CD4-positive, alpha-beta T cell treated with Interleukin-4 for 4 hours (primary cell): ENCODE data around the gene NUP214.
"Not testable (repeated sequence)": the region's sequence is repeated elsewhere in the genome, so short reads cannot be mapped to it uniquely, and the experiment has no call there.

Experiments used
- DNase-seq: peaks from one replicate; pipeline ENCODE4 v3.0.0-alpha.2; 2020

NUP214 gene

DNA sequence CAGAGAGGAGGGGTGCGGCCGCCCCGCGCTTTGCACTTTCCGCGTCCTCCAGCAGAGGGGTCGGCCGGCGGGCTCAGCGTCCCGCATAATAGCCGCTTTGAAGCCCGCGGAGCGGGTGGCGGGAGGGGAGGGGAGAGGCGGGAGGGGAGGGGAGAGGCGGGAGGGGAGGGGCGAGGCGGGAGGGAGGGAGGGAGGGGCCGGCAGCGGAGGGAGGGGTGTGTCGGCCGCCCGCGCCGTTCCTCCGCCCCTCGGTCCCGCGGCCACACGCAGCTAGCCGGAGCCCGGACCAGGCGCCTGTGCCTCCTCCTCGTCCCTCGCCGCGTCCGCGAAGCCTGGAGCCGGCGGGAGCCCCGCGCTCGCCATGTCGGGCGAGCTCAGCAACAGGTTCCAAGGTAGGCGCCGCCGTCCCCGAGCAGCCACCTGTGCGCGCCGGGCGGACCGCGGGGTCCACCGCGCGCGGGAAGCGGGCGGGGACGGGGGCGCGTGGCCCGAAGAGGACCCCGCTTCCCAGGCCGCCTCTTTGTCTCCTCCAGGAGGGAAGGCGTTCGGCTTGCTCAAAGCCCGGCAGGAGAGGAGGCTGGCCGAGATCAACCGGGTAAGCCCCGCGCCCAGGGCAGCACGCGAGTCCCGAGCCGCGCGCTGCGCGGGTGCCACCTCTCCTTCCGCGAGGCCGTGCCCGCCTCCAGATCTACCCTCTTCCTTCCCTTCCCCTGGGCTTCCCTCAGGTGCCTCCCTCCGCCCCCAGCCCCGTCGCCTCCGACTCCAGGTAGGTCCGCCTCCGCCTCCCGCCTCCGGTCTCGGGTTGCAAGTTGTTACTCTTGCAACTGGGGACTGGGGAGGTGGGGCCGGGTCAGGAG, 28.9 kb upstream of the NUP214 start, which contains the start of gene AIF1L:
AIF1L (plus strand) TSS at position 263 of the 857 bp plus-strand sequence; CDS start at position 362, 99 bp downstream.
- DNase-seq, result no peak

DNA sequence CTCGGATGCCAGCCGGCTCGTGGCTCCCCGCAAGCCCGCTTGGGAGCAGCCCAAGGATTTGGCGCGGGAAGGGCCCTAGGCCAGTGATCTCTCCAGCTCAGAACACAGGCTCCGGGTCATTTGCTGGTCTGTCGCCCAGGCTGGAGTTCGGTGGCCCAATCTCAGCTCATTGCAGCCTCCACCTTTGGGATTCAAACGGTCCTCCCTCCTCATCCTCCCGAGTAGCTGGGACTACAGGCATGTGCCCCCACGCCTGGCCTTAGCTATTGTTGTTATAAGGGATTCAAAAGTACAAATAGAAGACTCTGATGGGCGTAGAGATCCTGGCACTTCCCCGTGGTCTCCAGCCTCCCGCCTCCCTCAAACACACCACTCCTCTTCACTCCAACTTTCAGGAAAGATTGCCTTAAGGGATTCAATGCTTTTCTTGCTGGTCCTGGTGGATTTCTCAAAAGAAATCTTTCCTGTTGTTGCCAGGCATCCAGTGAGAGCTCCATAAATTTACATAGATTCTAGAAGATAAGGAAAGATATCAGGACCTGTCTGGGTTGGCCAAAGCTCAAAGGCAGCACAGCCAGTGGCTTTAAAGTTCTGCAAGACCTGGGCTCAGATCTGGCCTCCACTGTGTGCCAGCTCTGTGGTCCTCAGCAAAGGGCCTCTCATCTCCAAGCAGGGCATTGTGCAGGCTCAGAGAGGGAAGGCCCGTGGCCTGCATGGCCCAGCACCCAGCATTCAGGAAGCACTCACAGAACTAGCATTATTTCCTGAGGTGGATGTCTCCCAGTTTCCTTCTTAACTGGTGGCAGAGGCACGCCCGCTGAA, 28.0 kb upstream of the NUP214 start:
- no peak for DNase-seq

DNA sequence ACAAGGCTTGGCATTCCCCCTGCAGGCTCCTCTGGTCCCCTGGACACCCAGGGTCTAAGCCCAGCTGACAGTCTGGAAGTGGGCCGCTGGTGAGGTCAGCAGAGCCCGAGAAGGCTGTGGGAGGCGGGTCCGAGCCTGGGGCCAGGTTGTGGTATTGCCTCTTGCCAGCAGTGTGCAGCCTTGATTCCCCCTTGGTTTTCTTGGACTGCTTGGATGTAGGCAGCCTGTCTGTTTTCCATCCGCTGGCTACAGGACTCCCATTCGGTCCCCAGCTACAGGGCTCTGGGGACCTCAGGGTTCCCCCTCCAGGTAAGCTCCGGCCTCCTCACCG, 27.5 kb upstream of the NUP214 start:
- DNase-seq, result no peak

DNA sequence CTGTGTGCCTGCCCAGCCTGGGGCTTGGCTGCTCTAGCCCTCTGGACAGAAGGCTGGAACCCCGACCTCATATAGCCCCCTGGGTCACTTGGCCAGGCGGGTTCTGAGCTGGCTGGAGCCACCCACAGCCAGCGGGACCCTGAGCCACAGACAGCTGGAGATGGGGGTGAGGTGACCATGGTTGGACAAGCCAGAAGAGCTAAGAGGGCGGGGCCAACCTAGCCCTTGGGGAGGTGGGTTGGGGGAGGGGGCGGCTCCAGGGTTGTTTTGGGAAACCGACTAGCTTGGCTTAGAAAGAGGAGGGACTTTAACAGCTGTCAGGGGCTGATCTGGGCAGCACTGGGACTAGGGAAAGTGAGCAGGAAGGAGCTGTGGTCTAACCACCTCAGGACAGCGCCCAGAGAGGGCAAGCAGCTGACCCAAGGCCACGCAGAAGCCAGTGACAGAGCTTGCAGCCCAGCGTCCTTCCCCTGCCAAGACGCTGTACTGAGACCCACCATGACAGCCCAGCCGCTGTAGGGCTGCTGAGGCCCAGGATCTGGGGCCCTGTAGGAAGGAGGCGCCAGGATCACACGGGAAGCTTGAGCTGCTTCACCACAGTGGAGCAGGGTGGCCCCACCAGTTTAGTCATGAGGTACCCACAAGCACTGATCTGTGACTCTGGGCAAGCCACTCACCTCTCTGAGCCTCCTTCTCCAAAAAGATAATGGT, 26.8 kb upstream of the NUP214 start:
- DNase-seq, result no peak

DNA sequence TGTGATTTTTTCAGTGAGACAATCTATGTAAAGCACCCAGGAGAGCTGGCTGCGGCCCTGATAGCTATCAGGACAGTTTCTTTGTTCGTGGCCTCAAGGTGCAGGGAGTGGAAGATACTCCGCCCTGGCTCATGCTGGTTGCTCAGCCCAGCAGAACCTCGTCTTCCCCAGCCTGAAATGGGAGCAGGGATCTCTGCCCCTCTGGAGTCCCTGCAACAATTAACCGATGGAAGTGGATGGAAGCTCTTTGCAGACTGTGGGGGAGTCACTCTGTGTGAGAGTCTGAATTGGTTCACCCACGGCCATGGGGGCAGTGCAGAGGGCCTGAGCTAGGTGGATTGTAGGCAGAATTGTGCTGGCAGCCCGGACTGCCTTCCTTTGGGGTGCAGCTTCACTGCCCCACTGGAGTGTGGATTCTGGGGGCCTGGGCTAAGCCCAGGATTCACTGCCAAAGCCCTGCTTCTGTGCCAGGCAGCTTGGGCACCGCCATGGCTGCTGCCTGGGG, 26.2 kb upstream of the NUP214 start:
- DNase-seq, result no peak

DNA sequence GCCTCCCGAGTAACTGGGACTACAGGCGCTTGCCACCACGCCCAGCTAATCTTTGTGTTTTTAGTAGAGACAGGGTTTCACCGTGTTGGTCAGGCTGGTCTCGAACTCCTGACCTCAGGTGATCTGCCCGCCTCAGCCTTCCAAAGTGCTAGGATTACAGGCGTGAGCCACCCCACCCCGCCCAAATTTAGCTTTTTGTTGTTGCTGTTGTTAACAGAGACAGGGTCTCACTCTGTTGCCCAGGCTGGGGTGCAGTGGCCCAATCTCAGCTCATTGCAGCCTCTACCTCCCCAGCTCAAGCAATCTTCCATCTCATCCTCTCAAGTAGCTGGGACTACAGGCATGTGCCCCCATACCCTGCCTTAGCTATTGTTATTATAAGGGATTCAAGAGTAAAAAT, 25.5 kb upstream of the NUP214 start:
- not testable (repeated sequence) for DNase-seq

DNA sequence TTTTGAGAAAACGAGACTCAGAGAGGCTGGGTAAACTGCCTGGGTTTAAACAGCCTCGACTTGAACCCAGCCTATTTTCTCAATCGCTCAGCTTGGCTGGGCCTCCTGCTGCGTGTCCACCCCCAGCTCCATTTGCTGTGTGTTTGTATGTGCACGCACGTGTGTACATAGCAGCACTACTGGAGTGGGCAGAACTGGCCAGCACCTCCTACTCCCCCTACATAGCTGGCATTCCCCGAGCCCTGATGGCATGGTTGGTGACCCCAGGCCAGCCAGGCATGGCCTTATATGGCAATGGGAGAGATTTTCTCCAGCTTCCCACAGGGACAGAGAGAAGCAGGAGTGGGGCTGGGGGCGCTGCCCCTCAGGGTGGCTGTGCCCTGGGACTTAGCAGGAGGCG, 24.9 kb upstream of the NUP214 start:
- DNase-seq, result no peak

DNA sequence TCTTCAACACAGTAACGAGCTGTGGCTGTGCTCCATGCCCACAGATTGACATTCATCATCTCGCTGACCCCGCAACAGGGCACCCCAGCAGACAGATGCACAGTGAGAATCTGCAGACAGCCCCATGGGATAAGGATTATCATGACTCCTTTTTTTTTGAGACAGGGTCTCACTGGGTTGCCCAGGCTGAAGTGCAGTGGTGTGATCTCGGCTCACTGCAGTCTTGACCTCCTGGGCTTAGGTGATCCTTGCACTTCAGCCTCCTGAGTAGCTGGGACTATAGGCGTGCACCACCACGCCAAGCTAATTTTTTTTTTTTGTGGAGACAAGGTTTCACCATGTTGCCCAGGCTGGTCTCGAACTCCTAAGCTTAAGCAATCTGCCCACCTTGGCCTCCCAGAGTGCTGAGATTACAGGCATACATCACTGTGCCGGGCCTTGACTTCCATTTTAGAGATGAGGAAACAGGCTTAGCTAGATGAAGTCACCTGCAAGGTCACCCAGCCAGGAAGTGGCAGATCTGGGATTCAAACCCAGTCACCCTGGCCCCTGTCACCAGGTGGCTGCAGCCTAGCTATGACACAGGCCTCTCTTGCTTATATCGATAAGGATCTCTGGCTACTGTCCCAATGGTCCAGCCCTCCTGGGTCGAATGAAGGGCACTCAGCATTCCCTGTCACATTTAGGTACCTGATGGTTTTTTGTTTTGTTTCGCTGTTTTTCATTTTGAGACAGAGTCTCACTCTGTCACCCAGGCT, 24.0 kb upstream of the NUP214 start:
- DNase-seq, result no peak

DNA sequence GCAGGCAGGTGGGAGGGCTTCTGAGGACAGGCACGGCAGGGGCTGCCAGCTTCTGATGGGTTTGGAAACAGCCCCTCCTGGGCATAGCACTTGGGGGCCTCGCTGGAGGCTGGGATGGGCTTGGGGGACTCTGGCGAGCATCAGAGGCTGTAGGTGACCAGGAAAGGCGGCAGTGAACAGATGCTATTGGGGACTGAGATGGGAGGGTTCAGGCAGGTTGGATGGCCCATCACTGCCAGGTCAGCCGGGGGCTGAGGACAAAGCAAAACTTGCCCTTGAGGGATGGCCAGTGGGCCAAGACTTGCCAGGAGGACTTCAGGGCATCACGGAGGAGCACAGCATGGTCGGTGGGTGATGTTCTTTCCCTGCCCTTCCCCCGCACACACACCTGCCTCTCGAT, 22.4 kb upstream of the NUP214 start:
- DNase-seq, result no peak

DNA sequence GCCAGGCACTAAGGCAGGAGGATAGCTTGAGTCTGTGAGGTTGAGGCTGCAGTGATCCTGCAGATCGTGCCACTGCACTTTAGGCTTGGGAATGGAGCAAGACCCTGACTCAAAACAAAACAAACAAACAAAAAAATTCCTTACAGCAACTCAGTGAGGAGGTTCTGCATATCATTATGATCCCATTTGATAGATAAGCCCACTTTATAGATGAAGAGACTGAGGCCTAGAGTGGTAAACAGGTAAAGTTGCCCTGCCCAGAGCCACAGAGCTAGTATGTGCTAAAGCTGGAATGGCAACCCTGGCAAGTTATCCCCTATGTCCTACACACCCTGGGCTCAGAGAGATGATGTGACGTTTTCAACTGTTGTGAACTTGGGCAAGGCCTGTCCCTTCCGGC, 21.9 kb upstream of the NUP214 start:
- no peak for DNase-seq

DNA sequence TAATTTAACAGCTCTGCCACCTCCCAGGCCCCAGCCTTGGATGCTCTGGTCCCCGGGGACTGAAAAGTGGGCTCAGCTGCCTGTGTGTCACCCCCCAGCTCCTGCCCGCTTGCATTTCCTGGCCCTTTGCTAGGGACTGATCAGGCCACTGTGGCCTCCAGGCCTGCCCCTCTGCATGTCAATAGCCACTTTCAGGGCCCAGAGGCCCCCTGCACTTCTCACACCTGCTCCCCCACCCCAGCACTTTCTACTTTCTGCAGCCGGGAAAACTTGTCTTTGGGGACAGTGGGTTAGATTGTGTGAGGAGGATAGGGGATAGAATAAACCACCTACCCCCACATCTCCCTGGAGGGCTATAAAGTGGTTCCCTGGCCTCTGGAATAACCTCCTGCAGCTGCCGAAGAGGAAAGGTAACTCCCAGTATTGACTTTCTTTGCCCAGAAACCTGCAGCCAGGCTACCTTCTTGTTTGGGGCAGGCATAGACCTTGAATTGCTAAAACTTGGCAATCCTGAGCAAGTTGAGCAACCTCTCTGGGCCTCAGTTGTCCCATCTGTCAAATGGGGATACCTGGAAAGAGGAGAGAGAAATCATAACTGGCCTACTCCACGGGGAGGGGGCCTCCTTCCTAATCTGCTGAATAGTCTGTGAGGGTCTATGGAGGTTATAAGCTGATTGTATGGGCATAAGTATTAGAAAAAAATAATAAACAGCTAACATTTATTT, 21.2 kb upstream of the NUP214 start:
- no peak for DNase-seq

DNA sequence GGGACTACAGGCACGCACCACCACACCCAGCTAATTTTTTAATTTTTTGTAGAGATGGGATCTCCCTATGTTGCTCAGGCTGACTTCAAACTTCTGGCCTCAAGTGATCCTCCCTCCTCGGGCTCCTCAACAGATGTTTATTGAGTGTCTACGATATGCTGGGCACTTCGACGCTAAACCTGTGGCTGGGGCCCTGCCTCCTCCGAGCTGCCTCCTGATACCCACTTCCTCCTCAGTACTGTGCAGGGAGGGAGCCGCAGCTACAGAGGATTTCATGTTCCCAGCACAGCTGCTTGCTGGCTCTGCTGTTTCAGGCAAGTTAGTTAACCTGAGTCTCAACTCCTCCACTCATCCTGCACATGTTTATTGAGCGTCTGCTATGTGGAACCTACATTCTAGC, 19.4 kb upstream of the NUP214 start:
- DNase-seq, result no peak

DNA sequence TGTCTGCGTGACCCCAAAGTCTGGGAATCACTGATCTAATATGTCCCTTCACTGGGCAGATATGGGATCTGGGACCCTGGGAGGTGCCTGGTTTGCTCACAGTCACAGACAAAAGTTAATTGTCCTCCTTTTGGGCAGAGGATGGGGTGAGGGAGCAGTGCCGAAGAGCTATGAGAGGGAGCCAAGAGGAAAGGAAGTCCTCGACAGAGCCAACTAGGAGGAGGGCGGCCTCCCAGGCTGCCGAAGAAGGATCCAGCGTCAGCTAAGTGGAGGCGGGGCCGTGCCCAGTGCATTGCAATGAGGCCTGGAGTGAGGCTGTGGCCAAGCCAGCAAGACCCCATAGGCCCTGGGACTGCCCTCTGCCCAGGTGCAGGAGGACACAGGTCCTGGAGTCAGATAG, 17.6 kb upstream of the NUP214 start:
- no peak for DNase-seq

DNA sequence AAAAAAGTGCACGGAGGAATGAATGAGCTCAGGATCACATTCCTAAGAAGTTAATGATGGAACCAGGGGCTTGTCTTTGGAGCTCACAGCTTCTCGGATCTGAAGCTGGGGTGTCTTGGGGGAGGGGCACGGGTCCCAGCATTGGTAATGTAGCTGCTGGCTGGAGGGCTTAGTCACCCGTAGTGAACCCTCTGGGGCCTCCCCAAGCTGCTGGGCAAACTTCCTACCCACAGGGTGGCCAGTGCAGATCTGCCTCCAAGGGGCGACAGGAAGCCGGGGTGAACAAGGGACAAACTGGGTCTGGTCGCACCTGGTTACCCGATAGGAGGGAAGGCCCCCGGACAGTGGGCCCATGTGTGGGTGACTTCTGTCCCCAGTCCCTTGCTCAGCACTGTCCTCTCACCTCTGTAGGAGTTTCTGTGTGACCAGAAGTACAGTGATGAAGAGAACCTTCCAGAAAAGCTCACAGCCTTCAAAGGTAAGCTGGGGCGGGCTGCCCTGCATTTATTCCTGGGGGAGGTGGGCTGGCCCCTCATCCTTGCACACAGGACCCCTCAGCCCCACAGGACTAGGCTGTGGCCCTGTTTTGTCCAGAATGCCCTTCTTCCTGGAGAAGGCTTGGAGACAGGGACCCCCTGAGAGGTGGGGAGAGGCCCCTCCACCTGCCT, 14.1 kb upstream of the NUP214 start:
- DNase-seq, result no peak

DNA sequence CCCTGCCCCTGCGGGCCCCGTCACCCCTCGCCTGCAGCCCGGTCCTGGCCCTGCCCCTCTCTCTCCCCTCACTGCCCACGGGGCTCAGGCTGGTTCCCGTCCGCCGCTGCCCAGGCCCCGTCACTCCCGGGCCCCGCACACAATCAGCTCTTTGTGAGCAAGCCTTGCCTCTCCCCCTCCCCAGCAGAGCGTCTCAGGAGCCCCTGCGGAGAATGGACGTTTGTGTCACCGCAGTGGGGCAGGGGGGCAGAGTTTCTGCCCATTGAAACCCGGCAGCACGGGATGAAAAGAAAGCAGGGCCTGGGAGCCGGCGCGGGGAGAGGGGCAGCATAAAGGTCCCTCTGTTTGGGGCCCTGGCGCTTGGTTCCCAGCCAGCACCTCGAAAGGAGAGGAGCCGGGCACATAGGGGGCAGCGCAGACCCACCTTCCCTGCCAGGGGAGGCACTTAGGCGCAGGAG, 13.5 kb upstream of the NUP214 start:
- DNase-seq, result no peak

DNA sequence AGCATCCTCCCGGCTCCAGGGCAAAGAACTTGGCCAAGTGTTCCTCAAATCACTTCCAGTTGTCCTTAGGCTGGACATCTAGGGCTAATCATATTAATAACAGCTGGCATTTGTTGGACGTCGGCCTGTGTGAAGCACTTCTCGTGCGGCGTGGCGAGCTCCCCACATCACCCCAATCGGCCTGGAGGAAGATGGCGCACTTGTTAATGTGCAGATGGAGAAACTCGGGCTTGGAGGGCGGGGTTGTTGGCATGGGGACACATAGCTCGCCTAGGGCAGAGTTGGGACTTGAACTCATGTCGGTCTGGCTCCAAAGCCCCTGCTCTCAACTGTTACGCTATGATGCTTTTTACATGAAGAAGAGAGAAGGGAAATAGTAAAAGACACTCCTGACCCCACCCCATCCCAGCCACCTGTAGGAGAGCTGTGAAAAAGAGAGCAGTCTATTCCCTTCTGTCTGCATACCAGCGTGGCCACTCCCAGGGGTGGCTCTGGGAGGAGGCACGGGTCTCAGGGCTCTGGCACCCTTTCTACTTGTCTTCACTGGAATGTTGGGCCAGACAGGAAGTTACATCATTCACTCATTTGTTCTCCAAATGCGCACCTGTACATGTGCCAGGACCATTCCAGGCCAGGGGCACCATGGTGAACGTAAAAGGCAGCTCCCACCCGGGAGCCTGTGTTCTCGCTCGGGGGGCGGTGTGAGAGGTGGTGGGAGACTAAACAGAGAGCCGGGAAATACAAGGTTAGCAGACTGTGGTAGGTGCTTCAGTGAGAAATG, 12.8 kb upstream of the NUP214 start:
- no peak for DNase-seq

DNA sequence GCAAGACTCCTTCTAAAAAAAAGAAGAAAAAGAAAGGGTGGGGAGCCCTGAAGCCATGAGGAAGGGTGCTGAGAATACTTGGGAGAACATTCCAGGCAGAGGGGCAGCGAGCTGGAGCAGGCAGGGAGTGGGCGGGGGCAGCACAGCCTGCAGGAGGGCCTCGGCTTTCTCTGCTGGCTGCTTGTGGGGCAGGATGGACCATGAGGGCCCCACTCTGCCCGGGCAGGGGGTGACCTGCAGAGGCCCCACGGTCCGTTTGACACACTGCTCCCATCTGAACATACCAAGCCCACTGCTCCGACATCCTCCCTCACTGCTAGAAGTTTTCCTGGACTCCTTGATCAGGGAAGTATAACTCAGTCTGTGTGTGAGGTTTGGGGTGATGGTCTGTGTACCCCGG, 11.7 kb upstream of the NUP214 start:
- no peak for DNase-seq

DNA sequence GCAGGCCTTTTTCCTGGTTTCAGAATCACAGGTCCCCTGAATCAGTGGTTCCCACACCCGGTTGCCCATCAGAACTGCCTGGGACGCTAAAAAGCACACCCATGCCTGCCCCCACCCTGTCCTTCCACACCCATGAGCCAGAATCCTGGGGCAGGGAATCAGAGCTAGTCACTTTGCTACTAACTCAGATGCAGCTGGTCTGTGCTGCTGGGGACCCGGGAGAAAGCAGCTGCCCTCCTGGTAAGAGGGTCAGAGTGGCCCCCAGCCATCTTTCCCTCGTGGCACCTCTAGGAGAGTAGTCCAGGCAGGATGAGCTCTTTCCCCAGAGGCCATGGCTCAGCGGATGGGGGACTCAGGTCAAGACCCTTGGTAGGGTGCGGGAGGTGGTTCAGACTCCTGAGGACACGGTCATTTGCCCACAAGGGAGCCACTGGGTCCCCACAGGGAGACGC, 11.3 kb upstream of the NUP214 start:
- no peak for DNase-seq

DNA sequence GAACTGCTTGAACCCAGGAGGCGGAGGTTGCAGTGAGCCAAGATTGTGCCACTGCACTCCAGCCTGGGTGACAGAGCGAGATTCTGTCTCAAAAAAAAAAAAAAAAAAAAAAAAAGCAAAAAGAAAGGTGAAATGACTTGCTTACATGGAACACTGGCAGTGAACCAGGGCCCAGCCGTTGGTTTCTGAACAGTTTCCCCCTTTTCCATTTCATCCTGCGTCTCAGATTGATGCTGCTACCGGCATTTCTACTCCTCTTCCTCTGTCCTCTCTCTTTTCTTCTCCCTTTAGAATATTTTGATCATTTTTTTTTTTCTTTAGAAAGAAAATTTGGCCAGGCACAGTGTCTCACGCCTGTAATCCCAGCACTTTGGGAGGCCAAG, 10.0 kb upstream of the NUP214 start:
- not testable (repeated sequence) for DNase-seq
